Osteocyte (in vitro differentiated cells): ENCODE results near the gene COL4A6. TPM values are rescaled to one million over a fixed set of nuclear protein-coding genes. Genes with fewer than 3 reads are reported as not detected.

Experiments used
- DNase-seq: peaks from one replicate; pipeline ENCODE4 v3.0.0; 2021; ENCODE audit warnings: mixed read lengths; ENCODE audit not compliant: unreplicated experiment; ENCODE audit errors: extremely low spot score
- H3K27ac Mint-ChIP-seq: one replicate; pipeline ENCODE4 v1.8.0; 2021; ENCODE audit warnings: mild to moderate bottlenecking, mixed read lengths; ENCODE audit not compliant: unreplicated experiment
- H3K27me3 Mint-ChIP-seq: one replicate; pipeline ENCODE4 v1.8.0; 2021; ENCODE audit warnings: mixed read lengths; ENCODE audit not compliant: unreplicated experiment
- H3K36me3 Mint-ChIP-seq: one replicate; pipeline ENCODE4 v1.8.0; 2021; ENCODE audit warnings: mixed read lengths; ENCODE audit not compliant: unreplicated experiment
- H3K4me1 Mint-ChIP-seq: one replicate; pipeline ENCODE4 v1.8.0; 2021; ENCODE audit warnings: mixed read lengths; ENCODE audit not compliant: unreplicated experiment
- H3K4me3 Mint-ChIP-seq: one replicate; pipeline ENCODE4 v1.8.0; 2021; ENCODE audit warnings: mild to moderate bottlenecking, moderate library complexity, mixed read lengths; ENCODE audit not compliant: unreplicated experiment
- H3K9me3 Mint-ChIP-seq: one replicate; pipeline ENCODE4 v1.8.0; 2021; ENCODE audit warnings: mixed read lengths; ENCODE audit not compliant: unreplicated experiment
- CTCF ChIP-seq: fragments of 200-600 bp; sonication (generic); IDR thresholded peaks from 2 replicates; pipeline ENCODE4 v1.5.0; 2021; ENCODE audit warnings: antibody characterized with exemption, mild to moderate bottlenecking, moderate library complexity
- total RNA-seq: library from RNA; stranded (reverse); gene quantifications from 2 replicates; pipeline ENCODE4 v1.2.1, GENCODE V29; 2021

The COL4A6 gene
- total RNA-seq, 1 donor from 2014 or later: 36.2 TPM

DNA sequence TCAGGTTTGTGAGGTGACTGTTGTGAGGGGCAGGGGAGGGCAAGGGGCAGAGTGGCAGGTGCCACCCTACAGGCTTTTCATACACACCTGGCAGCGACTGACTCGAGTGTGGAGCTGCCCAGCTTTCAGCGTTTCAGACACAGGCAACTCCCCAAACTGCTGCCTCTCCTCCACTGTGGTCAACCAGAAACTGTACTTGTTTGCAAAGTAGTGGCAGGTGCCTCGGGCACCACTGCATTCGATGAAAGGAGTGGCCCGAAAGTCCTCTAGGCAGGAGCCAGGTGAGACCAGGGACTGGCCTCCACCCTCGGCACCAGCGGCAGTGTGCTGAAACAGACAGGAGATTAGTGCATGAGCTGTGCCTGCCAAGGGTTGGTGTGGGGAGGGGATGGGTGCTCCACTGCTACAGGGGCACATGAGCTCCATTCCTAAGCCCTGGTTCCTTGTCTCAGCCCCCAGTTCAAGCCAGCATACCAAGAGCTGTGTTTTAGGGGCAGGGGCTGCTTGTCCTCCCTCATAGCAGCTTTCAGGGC lies 281.2 kb downstream of the COL4A6 start:
- no peak overlapping the region for H3K27ac Mint-ChIP-seq
- H3K27me3 Mint-ChIP-seq: no peaks in the 10 kb centered on the region
- no peaks in the 10 kb centered on the region for H3K4me1 Mint-ChIP-seq
- peaks cover 23% of the 10 kb centered on the region for H3K36me3 Mint-ChIP-seq
- no peak for DNase-seq
- no peak overlapping the region for H3K4me3 Mint-ChIP-seq
- no peaks in the 10 kb centered on the region for H3K9me3 Mint-ChIP-seq
- no peak for TF ChIP-seq CTCF

GRCh38 chrX:108156082-108156481 lies 282.1 kb downstream of the COL4A6 start:
- no peak overlapping the region for H3K27ac Mint-ChIP-seq
- H3K27me3 Mint-ChIP-seq: no peaks in the 10 kb centered on the region
- DNase-seq: no peak
- no peaks in the 10 kb centered on the region for H3K4me1 Mint-ChIP-seq
- no peak overlapping the region for H3K4me3 Mint-ChIP-seq
- TF ChIP-seq CTCF: no peak
- peaks cover 29% of the 10 kb centered on the region for H3K36me3 Mint-ChIP-seq
- no peaks in the 10 kb centered on the region for H3K9me3 Mint-ChIP-seq

- Mint-ChIP-seq H3K27me3 (no peaks in the 10 kb centered on the region), H3K9me3 (peaks cover 4% of the 10 kb centered on the region), H3K4me3 (no peak overlapping the region), H3K36me3 (peaks cover 36% of the 10 kb centered on the region), H3K27ac (no peak overlapping the region), H3K4me1 (no peaks in the 10 kb centered on the region)
- DNase-seq: no peak
- TF ChIP-seq CTCF: no peak
Measured at GRCh38 chrX:108148524-108148923, 289.7 kb downstream of the COL4A6 start.

DNA sequence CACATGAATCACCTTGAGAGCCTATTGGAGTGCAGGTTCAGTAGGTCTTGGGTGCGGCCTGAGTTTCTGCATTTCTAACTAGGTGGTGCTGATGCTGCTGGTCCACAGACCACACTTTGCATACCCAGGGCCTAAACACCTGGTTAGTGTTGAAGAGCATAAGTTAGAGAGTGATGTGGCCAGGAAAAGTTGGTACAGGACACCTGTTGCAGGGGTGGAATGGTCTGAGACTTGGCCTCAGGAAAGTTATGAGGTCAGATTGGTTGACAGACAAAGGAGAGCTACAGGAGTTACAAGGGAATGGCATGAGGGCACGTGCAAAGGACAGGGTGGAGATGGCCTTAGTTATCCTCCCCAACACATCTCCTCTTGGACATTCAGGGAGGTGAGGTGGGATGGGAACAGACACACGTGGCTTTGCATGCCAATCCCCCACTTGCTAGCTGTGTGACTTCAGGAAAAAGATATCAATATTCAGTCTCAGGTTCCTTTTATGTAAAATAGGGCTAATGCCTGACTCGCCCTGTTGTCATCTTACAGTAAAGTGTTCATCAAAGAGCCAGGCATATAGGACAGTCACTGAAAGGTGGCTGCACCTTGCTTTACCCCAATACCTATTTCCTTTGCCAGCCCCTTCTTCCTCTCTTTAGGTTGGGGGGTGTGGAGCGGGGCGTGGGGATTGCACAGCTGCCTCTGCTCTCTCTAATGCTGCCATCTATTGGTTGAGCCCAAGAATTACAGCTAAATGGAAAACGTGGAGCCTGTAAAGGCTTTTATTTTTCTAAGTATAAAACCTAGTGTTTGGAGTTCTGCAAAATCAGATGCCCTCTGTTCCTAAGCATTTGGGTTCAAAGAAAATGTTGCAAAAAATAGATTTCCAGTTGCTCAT lies 299.2 kb downstream of the COL4A6 start:
- peaks cover 40% of the 10 kb centered on the region for H3K36me3 Mint-ChIP-seq
- H3K4me1 Mint-ChIP-seq: no peaks in the 10 kb centered on the region
- no peaks in the 10 kb centered on the region for H3K27me3 Mint-ChIP-seq
- peak; percentile 51 for TF ChIP-seq CTCF
- no peak for DNase-seq
- H3K27ac Mint-ChIP-seq: no peak overlapping the region
- no peak overlapping the region for H3K4me3 Mint-ChIP-seq
- no peaks in the 10 kb centered on the region for H3K9me3 Mint-ChIP-seq

DNA sequence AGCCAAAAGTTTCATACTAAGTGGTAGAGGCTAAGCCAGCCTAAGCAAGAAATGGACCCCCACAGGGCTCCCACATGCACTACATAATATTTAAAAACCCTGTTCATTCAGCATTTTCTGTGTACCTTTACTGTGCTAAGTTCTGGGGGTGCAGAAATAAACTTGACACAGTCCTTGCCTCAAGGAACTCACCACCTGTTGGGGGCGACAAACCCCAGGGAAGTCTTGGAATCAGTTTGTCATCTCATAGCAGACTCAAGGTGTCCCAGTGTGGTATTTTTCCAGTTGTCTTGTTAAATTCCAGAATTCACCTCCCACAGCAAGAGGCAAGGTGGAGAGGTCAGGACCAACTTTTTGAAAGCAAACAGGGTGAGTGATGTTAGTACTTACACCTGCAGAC lies 303.5 kb downstream of the COL4A6 start:
- Mint-ChIP-seq H3K4me1 (no peaks in the 10 kb centered on the region), H3K9me3 (no peaks in the 10 kb centered on the region), H3K27me3 (no peaks in the 10 kb centered on the region), H3K36me3 (peaks cover 45% of the 10 kb centered on the region), H3K4me3 (no peak overlapping the region), H3K27ac (no peak overlapping the region)
- no peak for TF ChIP-seq CTCF
- DNase-seq: no peak
